AG04449 (cell line): ENCODE data around the gene ARHGAP25.

ENCODE experiments used
- CTCF ChIA-PET: fragments of 350-600 bp; formaldehyde crosslinking; extraction: SDS; loops from one replicate; lab custom pipeline; 2021; ENCODE audit warnings: antibody characterized with exemption; lab: Yijun Ruan, JAX
- POLR2A ChIA-PET: fragments of 400-600, 350-600 bp; formaldehyde crosslinking; extraction: SDS; loops from one replicate; lab custom pipeline; 2020; ENCODE audit warnings: antibody characterized with exemption, inconsistent platforms; lab: Yijun Ruan, JAX
- DNase-seq: peaks from one replicate; pipeline ENCODE4 v3.0.0-alpha.2; 2010; ENCODE audit warnings: low read depth, low spot score
- H3K4me3 ChIP-seq: 2 replicates; pipeline ENCODE4 v1.5.1; 2011; ENCODE audit warnings: low read depth, mild to moderate bottlenecking, control low read depth, low read length
- CTCF ChIP-seq: IDR thresholded peaks from one replicate; pipeline ENCODE4 v1.5.1; 2011; ENCODE audit warnings: mild to moderate bottlenecking, moderate library complexity, low read length, control low read depth, inconsistent platforms; ENCODE audit not compliant: insufficient read depth; ENCODE audit errors: missing control alignments

ARHGAP25 gene

GRCh38 chr2:68833162-68833561 lies 98.6 kb downstream of the ARHGAP25 start:
- DNase-seq, result no peak
- no peak overlapping the region for H3K4me3 ChIP-seq
- CTCF ChIA-PET, result interaction anchor here (1.1 to 8.8 kb wide), 4 partner anchors 9 to 93 kb away, joined by 3 to 84 read pairs (median 8); no protein-coding TSS in a partner anchor
- POLR2A ChIA-PET, result no interaction called here
- TF ChIP-seq CTCF, result no peak

- ChIA-PET CTCF (interaction anchor here (1.2 to 8.8 kb wide), 7 partner anchors 10 to 126 kb away, joined by 3 to 84 read pairs (median 10); no protein-coding TSS in a partner anchor), POLR2A (no interaction called here)
- no peak for DNase-seq
- TF ChIP-seq CTCF, result no peak
- no peak overlapping the region for H3K4me3 ChIP-seq
These were observed 100.2 kb downstream of the ARHGAP25 start for GRCh38 chr2:68834737-68835376.

GRCh38 chr2:68835621-68836020 lies 101.0 kb downstream of the ARHGAP25 start:
- no peak overlapping the region for H3K4me3 ChIP-seq
- ChIA-PET POLR2A (no interaction called here), CTCF (interaction anchor here (1.0 to 8.8 kb wide), 11 partner anchors 9 to 372 kb away, joined by 3 to 84 read pairs (median 5); no protein-coding TSS in a partner anchor)
- TF ChIP-seq CTCF, result no peak
- no peak for DNase-seq

- ChIA-PET POLR2A (no interaction called here), CTCF (interaction anchor here (0.7 to 8.8 kb wide), 11 partner anchors 8 to 128 kb away, joined by 3 to 84 read pairs (median 4); no protein-coding TSS in a partner anchor)
- no peak for DNase-seq
- no peak overlapping the region for H3K4me3 ChIP-seq
- peak; percentile 72 for TF ChIP-seq CTCF
These were observed 102.7 kb downstream of the ARHGAP25 start for GRCh38 chr2:68837164-68837860.

- CTCF ChIA-PET, result interaction anchor here (0.9 to 8.8 kb wide), 13 partner anchors 8 to 374 kb away, joined by 3 to 84 read pairs (median 5); no protein-coding TSS in a partner anchor
These were observed 103.3 kb downstream of the ARHGAP25 start for GRCh38 chr2:68837861-68838341.

More at GRCh38 chr2:68837861-68838341, 103.3 kb downstream of the ARHGAP25 start:
- no peak for TF ChIP-seq CTCF
- peak; percentile 5 for DNase-seq
- no peak overlapping the region for H3K4me3 ChIP-seq
- POLR2A ChIA-PET, result no interaction called here
